IPS DF 4.7 (cell line): ENCODE measurements around the gene CYP1A1.
"Not testable (repeated sequence)": the region's sequence is repeated elsewhere in the genome, so short reads cannot be mapped to it uniquely, and the experiment has no call there.

Source experiments
- DNase-seq: peaks from one replicate; pipeline ENCODE4 v3.0.0-alpha.2; 2013; ENCODE audit warnings: low spot score; ENCODE audit errors: extremely low read depth

CYP1A1 gene

DNA sequence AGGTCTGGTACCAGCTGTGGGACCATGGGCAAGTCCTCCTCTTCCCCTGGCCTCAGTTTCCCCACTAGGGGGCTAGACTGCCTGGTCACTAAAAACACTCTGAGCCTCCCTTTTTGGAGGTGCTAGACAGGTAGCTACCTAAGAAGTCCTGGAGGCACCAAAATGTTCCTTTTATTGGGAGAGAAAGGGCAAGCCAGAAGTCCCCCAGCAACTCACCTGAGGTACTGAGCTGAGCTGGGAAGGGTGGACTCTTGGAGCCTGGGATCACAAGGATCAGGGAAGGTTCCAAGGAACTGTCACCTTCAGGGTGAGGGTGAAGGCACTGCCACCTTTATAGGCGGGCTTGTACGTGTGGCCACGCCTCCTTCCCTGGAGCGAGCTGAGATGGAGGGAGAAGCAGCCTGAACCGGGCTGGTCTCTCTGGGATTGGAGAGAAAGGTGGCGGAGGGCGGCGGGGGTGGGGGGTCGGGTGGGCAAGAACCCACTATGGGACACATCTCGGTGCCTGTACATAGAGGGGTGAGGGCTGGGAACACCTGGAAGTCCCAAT is at the start of gene CYP1A1:
CYP1A1 (minus strand) TSS at position 304 of the 550 bp plus-strand sequence. CDS start 2,431 bp downstream, outside the sequence.
- no peak for DNase-seq

GRCh38 chr15:74773731-74774252 is 48.5 kb upstream of the CYP1A1 start:
- DNase-seq: no peak

DNA sequence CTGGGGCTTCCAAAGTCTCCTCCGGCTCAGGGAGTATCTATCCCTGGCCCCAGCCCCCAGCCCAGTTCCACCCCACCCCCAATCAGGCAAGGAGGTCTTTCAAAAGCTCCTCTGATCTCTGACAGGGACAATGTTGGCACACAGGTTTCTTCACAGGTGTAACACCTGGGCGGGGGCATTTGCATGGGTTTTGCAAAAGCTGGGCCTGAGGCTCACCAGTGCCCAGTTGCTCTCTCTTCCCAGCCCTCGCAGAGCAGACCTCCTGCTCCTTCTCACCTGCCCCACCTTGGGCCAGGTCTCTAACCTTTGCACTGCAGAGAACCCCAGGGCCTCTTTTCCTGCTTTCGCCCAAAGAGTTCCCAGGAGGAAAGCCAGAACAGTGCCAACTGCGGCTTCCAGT is 48.0 kb upstream of the CYP1A1 start:
- no peak for DNase-seq

DNA sequence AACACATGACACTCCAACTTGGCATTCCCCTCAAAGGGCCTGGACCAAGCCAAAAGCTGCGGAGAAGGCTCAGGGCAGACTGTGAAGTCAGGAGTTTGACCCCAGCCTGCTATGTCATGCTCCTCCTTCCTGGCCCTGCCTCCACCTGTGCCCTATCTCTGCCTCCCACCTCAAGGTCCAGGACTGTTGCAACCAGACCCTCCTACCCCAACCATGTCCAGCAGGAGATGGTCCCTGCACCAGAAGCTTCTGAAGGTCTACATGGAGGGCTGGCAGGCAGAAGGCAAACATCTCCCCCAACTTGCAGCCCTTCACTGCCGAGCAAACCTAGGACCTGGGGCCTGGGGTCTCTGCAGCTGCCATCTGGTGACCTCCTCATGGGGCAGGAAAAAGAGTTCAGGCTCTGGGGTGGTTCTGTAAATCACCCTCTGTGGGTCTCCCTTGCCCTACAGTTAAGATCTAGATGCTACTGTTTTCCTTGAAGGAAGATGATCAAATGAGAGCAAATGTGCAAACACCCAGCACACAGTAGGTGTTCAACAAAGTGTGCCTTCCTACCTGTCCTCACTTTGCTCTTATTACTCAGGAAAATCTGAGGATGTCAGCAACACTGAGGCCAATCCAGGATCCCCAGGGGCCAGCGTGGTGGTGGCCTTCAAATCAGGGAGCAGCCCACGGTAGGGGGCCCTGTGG is 45.0 kb upstream of the CYP1A1 start:
- no peak for DNase-seq

- DNase-seq: no peak
Observed at GRCh38 chr15:74769463-74770025, 44.2 kb upstream of the CYP1A1 start.

DNA sequence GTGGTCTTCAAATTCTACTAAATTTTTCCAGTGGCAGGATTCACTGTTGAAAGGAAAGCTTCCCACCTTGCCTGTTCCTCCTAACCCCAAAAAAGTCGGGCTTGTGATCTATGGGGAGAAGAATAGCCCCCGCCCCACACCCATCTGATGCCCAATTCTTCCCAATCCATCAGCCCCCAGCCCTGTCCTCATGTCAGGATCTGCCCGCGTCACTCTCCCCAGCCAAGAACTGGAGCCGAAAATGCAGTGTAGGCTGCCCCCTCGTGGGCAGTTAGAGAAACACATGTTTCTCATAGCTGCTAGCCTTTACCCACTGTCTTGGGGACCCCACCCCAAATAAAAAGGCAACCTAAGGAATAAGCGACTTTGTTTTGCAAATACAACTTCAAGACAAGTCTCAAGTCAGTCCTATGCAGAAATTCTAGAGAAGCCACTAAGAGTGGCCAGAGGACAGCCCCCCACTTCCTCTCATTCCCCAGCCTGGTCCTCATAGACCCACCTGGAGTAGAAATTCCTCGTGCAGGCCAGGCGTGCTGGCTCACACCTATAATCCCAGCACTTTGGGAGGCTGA is 43.5 kb upstream of the CYP1A1 start:
- no peak for DNase-seq

GRCh38 chr15:74768099-74768770 is 42.9 kb upstream of the CYP1A1 start:
- no peak for DNase-seq

DNA sequence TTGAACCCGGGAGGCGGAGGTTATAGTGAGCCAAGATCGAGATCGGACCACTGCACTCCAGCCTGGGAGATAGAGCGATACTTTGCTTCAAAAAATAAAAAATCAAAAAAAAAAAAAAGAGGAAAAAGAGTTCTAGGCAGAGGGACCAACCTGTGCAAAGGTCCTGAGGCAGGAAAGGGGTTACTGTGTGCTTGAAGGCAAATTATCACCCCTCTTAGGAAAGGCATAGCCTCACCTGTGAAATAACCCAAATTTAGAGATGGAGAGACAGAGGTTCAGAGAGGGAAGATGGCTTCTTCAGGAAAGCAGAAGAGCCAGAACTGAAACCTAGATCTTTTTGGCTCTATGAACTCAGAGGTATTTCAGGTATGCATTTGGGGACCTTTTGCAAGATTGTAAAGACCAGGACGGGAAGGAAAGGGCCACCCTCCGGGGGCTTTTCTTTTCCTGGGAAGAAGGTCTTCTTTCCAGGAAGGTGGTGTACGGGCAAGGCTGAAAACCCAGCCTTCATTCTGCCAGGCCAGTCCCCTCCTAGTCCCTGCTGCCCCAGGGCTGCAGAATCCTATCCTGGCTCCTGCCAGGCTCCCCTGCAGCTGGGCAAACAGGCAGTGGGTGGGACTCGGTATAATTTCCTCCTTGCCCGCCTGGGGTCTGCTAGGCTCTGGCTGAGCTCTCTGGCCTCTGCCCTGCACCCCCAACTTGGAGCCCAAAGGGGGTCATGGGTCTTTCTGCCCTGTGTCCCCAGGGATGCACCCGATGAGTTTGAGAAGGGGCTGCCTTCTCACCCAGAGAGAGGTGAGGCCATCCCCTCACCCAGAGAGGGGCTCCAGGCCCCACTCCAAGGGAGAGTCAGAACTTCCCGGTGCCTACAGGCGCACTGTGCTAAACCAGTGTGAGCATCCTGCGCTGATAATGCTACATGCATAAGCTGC is 42.1 kb upstream of the CYP1A1 start:
- DNase-seq: no peak

DNA sequence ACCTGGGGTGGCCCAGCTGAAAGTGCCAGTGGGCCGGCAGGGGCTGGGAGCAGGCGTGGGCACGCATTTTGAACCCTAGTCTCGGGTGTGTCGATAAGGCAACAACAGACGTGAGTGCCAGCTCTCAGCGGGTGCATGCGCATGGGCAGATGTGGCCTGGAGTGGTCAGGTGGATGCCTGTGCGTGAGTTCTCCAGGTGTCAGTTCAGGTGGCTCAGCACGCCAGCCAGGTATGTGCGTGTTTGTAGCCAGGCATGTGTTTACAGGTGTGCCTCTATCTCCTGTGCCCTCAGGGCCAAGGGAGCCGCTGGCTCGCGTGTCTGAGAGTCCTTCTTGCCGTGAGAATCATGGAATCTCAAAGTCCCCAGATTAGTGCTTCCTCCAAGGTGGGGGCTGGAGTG is 38.1 kb upstream of the CYP1A1 start:
- DNase-seq: no peak

DNA sequence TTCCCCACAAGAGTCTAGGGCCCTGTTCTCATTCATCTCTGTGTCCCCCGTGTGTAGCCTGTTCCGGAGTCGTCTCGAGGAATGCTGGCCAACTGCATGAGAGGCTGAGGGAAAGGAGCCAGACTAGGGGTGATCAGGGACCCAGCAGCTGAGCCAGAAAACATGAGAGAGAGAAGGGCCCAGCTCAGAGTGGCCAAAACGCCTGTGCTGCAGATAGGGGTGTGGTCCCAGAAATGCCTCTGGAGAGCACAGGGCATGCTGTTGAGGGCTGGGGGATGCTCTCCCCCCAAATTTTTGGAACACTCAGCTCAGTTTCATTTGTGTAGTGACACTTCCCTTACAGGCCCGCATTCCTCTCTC is 37.4 kb upstream of the CYP1A1 start:
- no peak for DNase-seq

- no peak for DNase-seq
Observed at GRCh38 chr15:74758736-74759135, 33.4 kb upstream of the CYP1A1 start.

- no peak for DNase-seq
Observed at GRCh38 chr15:74754593-74755215, 29.4 kb upstream of the CYP1A1 start.

DNA sequence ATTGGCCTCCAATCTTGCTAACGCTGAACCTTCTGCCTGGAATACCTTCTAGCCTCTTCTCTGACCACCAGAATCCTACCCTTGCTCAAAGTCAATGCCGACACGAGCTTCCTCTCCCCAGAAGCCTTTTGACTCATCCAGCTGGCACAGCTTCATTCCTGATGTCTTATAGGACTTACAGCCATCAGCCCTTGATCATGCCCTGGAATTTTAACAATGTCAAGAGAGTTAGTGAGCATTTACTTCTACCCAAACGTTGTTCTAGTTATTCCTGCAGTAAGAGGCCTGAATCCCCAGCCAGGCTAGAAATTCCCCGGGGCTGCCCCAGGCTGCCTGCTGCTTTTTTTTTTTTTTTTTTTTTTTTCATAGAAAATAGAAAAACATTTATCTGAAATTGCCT is 27.2 kb upstream of the CYP1A1 start:
- DNase-seq: no peak

GRCh38 chr15:74752011-74752410 is 26.7 kb upstream of the CYP1A1 start:
- no peak for DNase-seq

- no peak for DNase-seq
Observed at GRCh38 chr15:74750751-74751150, 25.4 kb upstream of the CYP1A1 start.

GRCh38 chr15:74749832-74750231 is 24.5 kb upstream of the CYP1A1 start:
- no peak for DNase-seq

GRCh38 chr15:74748322-74748946 is 23.1 kb upstream of the CYP1A1 start, which contains the start of gene CYP1A2:
Gene CYP1A2 (plus strand): TSS chr15:74748845. CDS start chr15:74749739, 894 bp downstream.
- DNase-seq: no peak

DNA sequence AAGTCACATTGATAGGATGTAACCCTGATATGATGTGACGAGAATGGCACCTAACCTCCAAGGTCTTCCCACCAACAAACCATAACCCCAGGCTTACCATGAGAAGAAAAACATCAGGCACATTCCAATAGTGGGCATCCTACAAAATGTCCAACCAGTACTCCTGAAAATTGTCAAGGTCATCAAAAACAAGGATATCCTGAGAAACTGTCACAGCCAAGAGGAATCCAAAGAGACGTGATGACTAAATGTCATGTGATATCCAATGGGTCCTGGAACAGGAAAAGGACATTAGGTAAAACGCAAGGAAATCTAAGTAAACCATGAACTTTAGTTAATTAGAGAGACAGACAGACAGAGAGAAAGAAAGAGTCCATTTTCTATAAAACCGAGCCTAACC is 21.1 kb upstream of the CYP1A1 start:
- DNase-seq: no peak

- no peak for DNase-seq
Observed at GRCh38 chr15:74742422-74742821, 17.1 kb upstream of the CYP1A1 start.

GRCh38 chr15:74738239-74738638 is 12.9 kb upstream of the CYP1A1 start:
- not testable (repeated sequence) for DNase-seq
